IPS-NIHi7 (cell line): ENCODE results near the gene TMEM219.

Experiments used
- DNase-seq: peaks from one replicate; pipeline ENCODE4 v3.0.0; 2012; ENCODE audit warnings: mixed read lengths; ENCODE audit errors: extremely low spot score

The TMEM219 gene

GRCh38 chr16:29995324-29995910 is 33.5 kb downstream of the TMEM219 start, which contains the start of gene HIRIP3:
Gene HIRIP3, minus strand, starts transcription at chr16:29995617. Its CDS starts 12 bp downstream, at chr16:29995605.
- DNase-seq, result peak; percentile 89

DNA sequence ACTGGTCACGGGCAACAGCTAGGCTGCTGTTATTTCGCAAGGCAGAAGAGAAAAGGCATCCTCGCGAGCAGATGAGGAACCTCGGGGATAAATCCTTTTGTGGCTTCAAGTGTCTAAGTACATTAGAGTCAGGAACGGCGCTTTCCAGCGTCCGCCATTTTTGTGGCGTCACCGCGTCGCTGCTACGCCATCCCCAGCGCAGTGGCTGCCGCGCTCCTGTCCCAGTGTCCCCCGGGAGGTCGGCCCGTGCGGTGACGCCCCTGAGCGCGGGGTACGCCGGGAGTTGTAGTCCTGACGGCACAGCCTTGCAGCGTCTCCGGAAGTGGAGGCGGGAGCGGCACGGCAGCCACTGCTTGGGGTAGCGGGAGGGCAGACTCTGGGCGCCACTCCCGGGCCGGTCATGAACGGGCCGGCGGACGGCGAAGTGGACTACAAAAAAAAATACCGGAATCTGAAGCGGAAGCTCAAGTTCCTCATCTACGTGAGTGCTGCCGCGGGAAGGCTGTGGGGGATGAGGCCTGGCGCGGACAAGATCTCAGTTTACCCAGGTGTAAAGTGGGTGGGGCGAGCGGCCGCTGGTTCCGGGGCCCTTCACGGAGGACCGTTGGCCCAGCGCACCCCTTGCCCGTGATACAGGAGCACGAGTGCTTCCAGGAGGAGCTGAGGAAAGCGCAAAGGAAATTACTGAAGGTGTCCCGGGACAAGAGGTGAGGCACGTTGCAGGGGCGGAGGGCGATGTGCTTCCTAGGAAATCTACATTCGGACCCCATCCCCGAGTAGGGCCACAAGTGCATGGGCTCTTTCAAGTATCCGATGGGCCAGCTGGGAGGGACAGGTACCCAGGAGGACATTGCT is 34.3 kb downstream of the TMEM219 start, which contains the start of gene INO80E:
Gene INO80E (plus strand): TSS at position 331 of the 855 bp plus-strand sequence. CDS start 70 bp downstream, at position 401.
- DNase-seq, result peak; percentile 100

DNA sequence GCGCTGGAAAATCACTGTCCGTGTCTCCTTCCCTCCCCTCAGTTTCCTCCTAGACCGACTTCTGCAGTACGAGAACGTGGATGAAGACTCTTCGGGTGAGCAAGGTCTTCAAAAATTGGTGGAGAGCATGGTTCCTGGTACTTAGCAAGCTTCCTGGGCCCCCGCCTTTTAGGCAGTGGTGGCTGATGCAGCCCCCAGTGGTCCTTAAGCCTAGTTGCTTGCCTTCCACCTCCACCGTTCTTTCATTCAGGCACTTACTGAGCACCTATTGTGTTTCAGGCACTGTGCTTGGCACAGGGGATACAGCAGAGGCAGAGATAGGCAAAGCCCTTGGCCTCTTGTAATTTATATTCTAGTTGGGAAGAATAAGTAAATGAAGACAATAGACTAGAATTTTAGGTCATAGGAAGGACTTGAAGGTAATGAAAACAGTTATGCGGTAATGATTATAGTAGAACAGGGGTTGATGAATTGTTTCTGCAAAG is 34.9 kb downstream of the TMEM219 start:
- DNase-seq, result no peak

GRCh38 chr16:29999605-30000004 is 37.7 kb downstream of the TMEM219 start:
- no peak for DNase-seq

DNA sequence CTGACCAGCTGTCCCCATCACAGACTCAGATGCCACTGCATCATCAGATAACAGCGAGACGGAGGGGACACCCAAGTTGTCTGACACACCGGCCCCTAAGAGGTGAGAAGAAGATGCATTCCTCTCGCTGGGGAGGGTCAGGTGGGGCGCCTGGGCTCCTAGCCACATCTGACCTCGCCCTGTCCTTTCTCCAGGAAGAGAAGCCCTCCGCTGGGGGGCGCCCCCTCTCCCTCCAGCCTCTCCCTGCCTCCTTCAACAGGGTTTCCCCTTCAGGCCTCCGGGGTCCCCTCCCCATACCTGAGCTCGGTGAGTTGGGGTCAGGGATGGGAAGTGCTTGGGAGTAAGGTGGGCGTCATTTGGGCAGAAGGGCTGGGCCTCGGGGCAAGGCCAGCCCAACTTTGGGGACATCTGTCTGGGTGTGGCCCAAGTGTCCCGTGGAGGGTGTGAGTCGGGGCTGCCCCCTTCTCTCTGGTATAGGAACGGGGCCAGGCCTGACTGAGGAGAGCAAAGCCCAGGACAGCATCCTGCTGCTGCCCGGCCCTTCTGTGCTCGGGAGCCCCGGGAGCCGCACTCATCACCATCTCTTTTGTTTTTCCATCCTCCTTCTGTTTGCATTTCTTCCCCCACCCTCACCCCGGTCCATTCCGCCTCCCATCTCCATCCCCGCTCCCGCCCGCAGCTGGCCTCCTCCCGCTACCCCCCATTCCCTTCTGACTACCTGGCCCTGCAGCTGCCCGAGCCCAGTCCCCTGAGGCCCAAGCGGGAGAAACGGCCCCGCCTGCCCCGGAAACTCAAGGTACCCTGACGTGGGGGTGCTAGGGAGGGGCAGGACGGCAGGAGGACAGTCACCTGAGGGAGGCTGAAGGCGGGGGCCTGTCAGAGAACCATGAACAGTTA is 39.1 kb downstream of the TMEM219 start:
- DNase-seq, result peak; percentile 45

DNA sequence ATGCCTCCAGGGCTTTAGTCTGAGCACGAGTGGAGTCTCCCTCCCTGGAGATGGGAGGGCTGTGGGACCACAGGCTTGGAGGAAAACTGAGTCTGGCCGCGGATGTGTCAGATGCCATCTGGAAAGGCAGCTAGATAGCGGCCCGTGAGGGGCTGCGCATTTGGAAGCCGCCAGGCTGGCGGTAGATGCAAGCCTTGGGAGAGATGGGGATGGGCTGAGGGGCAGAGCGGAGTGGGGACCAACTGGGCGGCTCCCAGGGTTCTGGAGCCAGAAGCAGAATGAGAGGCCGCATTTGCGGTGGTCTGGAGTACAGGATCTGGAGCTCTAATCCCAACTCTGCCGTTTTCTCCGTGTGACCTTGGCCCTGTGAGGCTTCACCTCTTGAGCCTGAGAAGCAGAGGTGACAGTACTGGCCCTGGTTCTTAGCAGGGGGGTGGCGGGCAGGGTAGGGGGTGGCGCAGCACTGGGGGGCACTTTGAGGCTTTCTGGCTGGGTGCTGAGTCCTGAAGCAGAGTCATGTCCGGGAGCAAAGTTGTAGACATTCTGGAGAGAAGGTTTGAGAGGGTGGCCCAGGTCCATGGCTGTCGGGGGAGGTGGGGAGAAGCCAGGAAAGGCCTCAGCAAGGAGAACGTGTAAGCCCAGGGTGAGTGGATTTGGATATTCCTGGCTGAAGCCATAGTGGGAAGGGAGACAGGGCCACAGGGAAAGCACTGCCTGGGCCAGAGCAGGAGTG is 40.9 kb downstream of the TMEM219 start:
- DNase-seq, result no peak

GRCh38 chr16:30003670-30004423 is 42.0 kb downstream of the TMEM219 start:
- no peak for DNase-seq

GRCh38 chr16:30004424-30004776 is 42.5 kb downstream of the TMEM219 start:
- no peak for DNase-seq

GRCh38 chr16:30004811-30005242 is 42.9 kb downstream of the TMEM219 start:
- DNase-seq, result no peak

GRCh38 chr16:30005341-30006094 is 43.6 kb downstream of the TMEM219 start:
- DNase-seq, result peak; percentile 73

DNA sequence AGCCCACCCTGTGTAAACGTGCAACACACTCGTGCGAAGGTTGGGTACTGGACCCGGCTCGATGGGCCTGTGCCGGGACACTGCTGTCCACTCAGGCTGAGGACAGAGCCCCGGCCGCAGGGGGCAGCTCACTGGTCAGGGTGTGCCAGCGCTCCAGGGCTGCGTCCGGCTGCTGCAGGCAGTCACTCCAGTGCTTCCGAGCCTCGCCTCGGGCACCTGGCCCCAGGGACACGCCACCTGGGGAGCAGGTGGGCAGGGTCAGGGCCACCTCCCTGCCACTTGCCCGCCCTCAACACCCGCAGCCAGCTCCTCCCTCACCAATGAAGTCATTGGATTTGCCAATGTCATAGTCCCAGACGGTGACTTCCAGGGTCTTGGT is 44.2 kb downstream of the TMEM219 start:
- DNase-seq, result no peak

- DNase-seq, result no peak
These were observed 44.9 kb downstream of the TMEM219 start for GRCh38 chr16:30006659-30007377.

GRCh38 chr16:30007378-30007895 is 45.6 kb downstream of the TMEM219 start:
- DNase-seq, result no peak

DNA sequence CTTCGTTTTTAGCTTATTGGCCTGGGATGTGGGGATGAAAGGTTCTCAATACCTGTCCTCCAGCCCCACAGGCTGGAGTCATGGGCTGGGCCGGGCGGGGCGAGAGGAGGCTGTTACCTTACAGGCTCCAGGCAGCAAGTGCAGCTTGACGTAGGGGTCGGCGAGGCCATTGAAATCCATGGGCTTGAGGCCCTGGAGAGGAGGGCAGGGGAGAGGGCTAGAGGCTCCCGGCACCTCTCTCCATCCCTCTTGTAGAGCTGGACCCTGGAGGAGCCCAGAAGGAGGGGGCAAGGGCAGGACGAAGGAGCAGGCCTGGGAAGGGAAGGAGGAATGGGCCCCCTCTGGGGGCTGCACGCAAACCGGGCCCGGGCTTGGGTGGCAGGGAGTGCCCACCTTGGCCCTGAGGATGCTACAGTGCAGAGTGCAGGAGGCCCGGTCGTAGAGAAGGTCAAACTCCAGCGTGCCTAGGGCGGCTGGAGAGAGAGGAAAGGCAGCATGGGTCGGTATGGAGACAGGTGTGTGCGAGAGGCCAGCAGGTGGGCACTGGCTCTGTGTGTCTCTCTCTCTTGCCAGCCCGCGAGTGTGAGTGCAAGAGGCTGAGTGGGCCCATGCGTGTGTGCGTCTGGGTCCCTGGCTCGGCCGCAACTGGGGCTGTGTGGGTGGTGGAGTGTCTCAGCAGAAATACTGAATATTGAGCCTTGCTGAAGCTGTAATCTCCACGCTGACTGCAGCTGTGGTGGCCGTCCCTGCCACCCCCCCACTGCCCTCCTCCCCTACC is 47.4 kb downstream of the TMEM219 start:
- DNase-seq, result no peak

GRCh38 chr16:30009990-30010843 is 48.3 kb downstream of the TMEM219 start:
- DNase-seq, result no peak

GRCh38 chr16:30010844-30011713 is 49.2 kb downstream of the TMEM219 start, which contains the start of gene DOC2A:
Gene DOC2A, minus strand, starts transcription at chr16:30011027. Its CDS starts 805 bp downstream, at chr16:30010222.
- DNase-seq, result peak; percentile 77
